HepG2 (cell line): ENCODE results near the gene PGP. TPM values are rescaled to one million over a fixed set of nuclear protein-coding genes. Genes with fewer than 3 reads are reported as not detected.
A peak's percentile ranks its signal among the peaks of the same experiment; 100 is the strongest.

Experiments
- BORCS8-MEF2B ChIP-seq: sonication (generic); formaldehyde crosslinking; IDR thresholded peaks from 2 replicates; pipeline ENCODE4 v1.8.0; 2022; ENCODE audit warnings: mild to moderate bottlenecking, missing genetic modification reagents
- CREB1 ChIP-seq, 2 experiments: fragments of 450-650 bp in 1 of 2; IDR thresholded peaks; 2 replicates each; pipeline ENCODE4 v1.6.1; 2016 to 2017; ENCODE audit warnings: control low read depth in 1 of 2, mild to moderate bottlenecking in 1 of 2, missing compliant biosample characterization in 1 of 2, missing genetic modification characterization in 1 of 2
- HNF1B ChIP-seq: sonication (generic); formaldehyde crosslinking; IDR thresholded peaks from 2 replicates; pipeline ENCODE4 v1.5.1; 2020; ENCODE audit warnings: mild to moderate bottlenecking, moderate library complexity, missing genetic modification reagents
- MXD4 ChIP-seq: IDR thresholded peaks from 2 replicates; pipeline ENCODE4 v1.6.1; 2016; ENCODE audit warnings: mild to moderate bottlenecking, missing biosample characterization, missing genetic modification reagents
- MYPOP ChIP-seq: sonication (generic); formaldehyde crosslinking; IDR thresholded peaks from 2 replicates; pipeline ENCODE4 v1.8.1; 2023; ENCODE audit warnings: mild to moderate bottlenecking, moderate library complexity, missing genetic modification reagents
- NFIC ChIP-seq: IDR thresholded peaks from 2 replicates; pipeline ENCODE4 v1.6.1; 2012; ENCODE audit warnings: mild to moderate bottlenecking, low read length, inconsistent platforms
- SRSF1 ChIP-seq: fragments of 200-400 bp; formaldehyde crosslinking; optimal IDR thresholded peaks from 2 replicates; pipeline ENCODE3; 2017; ENCODE audit warnings: mild to moderate bottlenecking, low read depth, low read length, moderate library complexity
- TRIM22 ChIP-seq: fragments of 450-650 bp; IDR thresholded peaks from 2 replicates; pipeline ENCODE4 v1.6.1; 2017
- ZBTB46 ChIP-seq: sonication (generic); formaldehyde crosslinking; IDR thresholded peaks from 2 replicates; pipeline ENCODE4 v1.4.0; 2020; ENCODE audit warnings: mild to moderate bottlenecking, missing genetic modification reagents, borderline replicate concordance
- ZFP91 ChIP-seq: sonication (generic); formaldehyde crosslinking; IDR thresholded peaks from 2 replicates; pipeline ENCODE4 v1.9.0; 2022; ENCODE audit warnings: missing genetic modification reagents, mild to moderate bottlenecking, borderline replicate concordance
- ZNF136 ChIP-seq: sonication (generic); formaldehyde crosslinking; IDR thresholded peaks from 2 replicates; pipeline ENCODE4 v1.8.1; 2022; ENCODE audit warnings: low read depth, mild to moderate bottlenecking, moderate library complexity, missing genetic modification reagents
- ZNF251 ChIP-seq: sonication (generic); formaldehyde crosslinking; IDR thresholded peaks from 2 replicates; pipeline ENCODE4 v1.9.0; 2021; ENCODE audit warnings: mild to moderate bottlenecking, missing genetic modification reagents
- ZNF530 ChIP-seq: sonication (generic); formaldehyde crosslinking; IDR thresholded peaks from 2 replicates; pipeline ENCODE4 v1.5.0; 2020; ENCODE audit warnings: low read depth, mild to moderate bottlenecking, missing genetic modification reagents
- ZNF609 ChIP-seq: sonication (generic); formaldehyde crosslinking; IDR thresholded peaks from 2 replicates; pipeline ENCODE4 v1.4.0; 2020; ENCODE audit warnings: mild to moderate bottlenecking, missing genetic modification reagents, borderline replicate concordance
- polyA plus RNA-seq, 8 experiments: library from polyadenylated mRNA; depleted of rRNA in 3 of 8; stranded (reverse) in 7 of 8; unstranded in 1 of 8; fragments of >200 nt; fragmentation: Illumina TruSeq in 4 of 8; extraction: Trizol in 4 of 8; gene quantifications; 2 replicates each; pipeline versions ENCODE4 v1.2.1 to v1.2.3, GENCODE V29; 2011 to 2016; ENCODE audit warnings: low read depth in 4 of 8, missing spikeins in 1 of 8, mixed read lengths in 1 of 8; ENCODE audit not compliant: insufficient read depth in 1 of 8
- total RNA-seq, 5 experiments: library from RNA; depleted of rRNA; stranded (reverse); fragments of >200 nt; fragmentation: Illumina TruSeq; extraction: Trizol; gene quantifications; 2 replicates each; pipeline ENCODE4 v1.2.3, GENCODE V29; 2016; ENCODE audit warnings: low read depth in 1 of 5

The PGP gene
- total and polyA plus RNA-seq, 2 of the 13 experiments (the other 11 are each of a cell fraction or from before 2014, with no cell fraction given): 7.3 to 18.3 TPM

- no peak for TF ChIP-seq ZNF609
- TF ChIP-seq CREB1 (IDR thresholded peaks at IDR 0.05): 0 out of 2 replicates have a peak, but pooled peaks have one; percentile 29
- TF ChIP-seq CREB1 (CRISPR knock-in tag; IDR thresholded peaks at IDR 0.05): no peak
- no peak for TF ChIP-seq ZNF530 (CRISPR knock-in tag)
- TF ChIP-seq ZBTB46 (CRISPR knock-in tag): no peak
- peak; percentile 81; the same call in 1 of the 2 replicates for TF ChIP-seq ZNF136
- TF ChIP-seq SRSF1: no peak
- TF ChIP-seq MYPOP (CRISPR knock-in tag): 0 out of 2 replicates have a peak, but pooled peaks have one; percentile 48
- no peak for TF ChIP-seq NFIC
- TF ChIP-seq BORCS8-MEF2B: no peak
- no peak for TF ChIP-seq ZNF251 (CRISPR knock-in tag)
- peak; percentile 61; the same call in 1 of the 2 replicates for TF ChIP-seq ZFP91 (CRISPR knock-in tag)
- peak; percentile 52; the same call in 1 of the 2 replicates for TF ChIP-seq MXD4 (CRISPR knock-in tag)
- peak; percentile 73 for TF ChIP-seq HNF1B (CRISPR knock-in tag)
- no peak for TF ChIP-seq TRIM22
Measured at GRCh38 chr16:2205104-2205966, 9.3 kb downstream of the PGP start, which contains the start of gene MLST8 (continued).
